Activated CD4-positive, alpha-beta T cell treated with anti-CD3 and anti-CD28 coated beads, Interleukin-10, Interleukin-2, amounts not matched to agents 100 ng/mL and 50 ng/mL, durations not matched to agents 16 hours and 8 hours (primary cell): ENCODE data around the gene PFDN2.
A peak's percentile ranks its signal among the peaks of the same experiment; 100 is the strongest.
"Not testable (repeated sequence)": the region's sequence is repeated elsewhere in the genome, so short reads cannot be mapped to it uniquely, and the experiment has no call there.

ENCODE experiments used
- DNase-seq: peaks from one replicate; pipeline ENCODE4 v3.0.0-alpha.2; 2020

Gene PFDN2

GRCh38 chr1:161079436-161080110, 38.3 kb downstream of the PFDN2 start:
- DNase-seq, result no peak

- DNase-seq, result no peak
These were observed 40.4 kb downstream of the PFDN2 start for GRCh38 chr1:161077426-161077825.

DNA sequence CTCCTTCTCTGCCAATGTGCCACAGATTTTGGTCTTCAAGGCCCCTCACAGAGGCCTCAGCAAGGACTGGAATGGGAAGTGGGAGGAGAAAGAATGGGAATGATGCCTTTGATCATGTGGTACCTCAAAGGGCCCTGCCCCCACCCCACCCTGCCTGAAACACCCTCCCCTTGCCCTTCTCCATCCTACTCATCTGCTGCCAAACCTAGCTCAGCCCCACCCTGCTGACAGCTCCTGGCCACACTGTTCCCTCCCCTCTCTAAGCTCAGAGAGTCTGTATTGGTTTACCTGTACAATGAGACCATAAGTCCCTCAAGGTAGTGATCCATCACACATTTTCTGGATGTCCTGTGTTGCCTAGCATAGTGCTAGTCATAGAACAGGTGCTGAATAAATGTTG, 41.4 kb downstream of the PFDN2 start:
- DNase-seq, result no peak

- no peak for DNase-seq
These were observed 43.0 kb downstream of the PFDN2 start for GRCh38 chr1:161074676-161075368.

- DNase-seq, result no peak
These were observed 44.2 kb downstream of the PFDN2 start for GRCh38 chr1:161073474-161074121.

GRCh38 chr1:161072751-161073449, 44.9 kb downstream of the PFDN2 start:
- DNase-seq, result no peak

- DNase-seq, result peak; percentile 58
These were observed 45.9 kb downstream of the PFDN2 start for GRCh38 chr1:161071886-161072371.

DNA sequence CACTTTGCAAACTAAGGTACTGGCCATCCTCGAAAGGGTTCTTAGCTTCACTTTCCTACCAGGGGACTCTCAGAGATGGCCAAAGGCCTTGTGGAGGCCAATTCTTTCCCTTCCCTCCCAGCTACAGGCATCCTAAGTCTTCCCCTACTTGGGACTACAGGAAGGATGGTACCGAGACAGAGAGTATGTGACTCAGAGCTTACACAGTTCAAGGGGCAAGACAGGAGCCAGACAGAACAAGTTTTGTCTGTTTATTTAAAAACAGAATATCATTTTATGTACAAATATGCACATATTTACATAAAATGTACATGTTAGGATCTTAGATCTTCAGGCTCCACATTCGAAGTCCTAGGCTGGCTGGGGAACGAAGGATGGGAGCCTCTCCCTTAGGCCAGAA, 47.1 kb downstream of the PFDN2 start:
- no peak for DNase-seq

- peak; percentile 98 for DNase-seq
These were observed 48.0 kb downstream of the PFDN2 start, which contains the start of gene ARHGAP30 for GRCh38 chr1:161069731-161070270. ARHGAP30 (minus strand) TSS chr1:161069891; CDS start chr1:161069624, 267 bp downstream.

- DNase-seq, result peak; percentile 24
These were observed 48.6 kb downstream of the PFDN2 start for GRCh38 chr1:161069241-161069640.

- DNase-seq, result peak; percentile 91
These were observed 49.3 kb downstream of the PFDN2 start for GRCh38 chr1:161068306-161069234.

DNA sequence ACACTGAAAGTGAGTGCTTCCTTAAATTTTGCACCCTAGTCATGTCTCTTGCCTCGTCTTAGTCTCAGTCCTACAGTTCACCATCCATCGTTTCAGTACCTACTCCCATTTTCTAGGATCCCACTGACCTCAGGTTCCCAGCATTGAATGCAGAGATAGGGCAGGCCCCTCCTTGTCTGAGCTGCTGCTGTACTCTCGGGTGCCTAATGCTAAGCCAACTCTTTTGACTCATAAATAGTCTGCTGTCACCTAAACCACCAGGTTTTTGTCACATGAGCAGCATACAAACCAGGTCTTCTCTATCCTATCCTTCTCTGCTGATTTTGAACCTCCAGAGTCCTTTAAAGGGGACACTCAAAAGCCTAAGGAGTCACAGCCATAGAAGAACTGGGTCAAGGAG, 51.1 kb downstream of the PFDN2 start:
- DNase-seq, result peak; percentile 55

DNA sequence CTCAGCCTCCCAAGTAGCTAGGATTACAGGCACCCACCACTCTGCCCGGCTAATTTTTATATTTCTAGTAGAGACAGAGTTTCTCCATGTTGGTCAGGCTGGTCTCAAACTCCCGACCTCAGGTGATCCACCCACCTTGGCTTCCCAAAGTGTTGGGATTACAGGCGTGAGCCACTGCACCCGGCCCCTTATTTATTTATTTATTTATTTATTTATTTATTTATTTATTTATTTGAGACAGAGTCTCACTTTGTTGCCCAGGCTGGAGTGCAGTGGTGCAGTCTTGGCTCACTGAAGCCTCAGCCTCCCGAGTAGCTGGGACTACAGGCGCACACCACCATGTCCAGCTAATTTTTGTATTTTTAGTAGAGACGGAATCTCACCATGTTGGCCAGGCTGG, 52.2 kb downstream of the PFDN2 start:
- not testable (repeated sequence) for DNase-seq

- not testable (repeated sequence) for DNase-seq
These were observed 53.9 kb downstream of the PFDN2 start for GRCh38 chr1:161063936-161064335.

DNA sequence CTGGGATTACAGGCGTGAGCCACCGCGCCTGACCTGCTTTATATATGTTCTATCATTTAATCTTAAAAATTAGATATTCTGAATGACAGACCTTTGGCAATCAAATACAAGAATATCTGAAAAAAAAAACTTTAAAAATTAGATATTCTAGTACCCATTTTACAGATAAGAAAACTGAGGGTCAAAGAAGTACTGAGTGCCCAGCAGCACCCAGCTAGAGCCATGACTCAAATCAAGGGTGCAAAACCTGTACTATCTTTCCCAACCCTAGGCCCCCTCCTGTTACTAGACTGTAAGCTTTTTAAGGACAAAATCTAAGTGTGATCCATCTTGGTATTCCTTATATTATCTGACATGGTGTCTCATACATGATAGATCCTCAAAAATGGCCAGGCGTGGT, 56.4 kb downstream of the PFDN2 start:
- no peak for DNase-seq

GRCh38 chr1:161059293-161059692, 58.5 kb downstream of the PFDN2 start:
- DNase-seq, result no peak

GRCh38 chr1:161054805-161055204, 63.0 kb downstream of the PFDN2 start:
- DNase-seq, result no peak

DNA sequence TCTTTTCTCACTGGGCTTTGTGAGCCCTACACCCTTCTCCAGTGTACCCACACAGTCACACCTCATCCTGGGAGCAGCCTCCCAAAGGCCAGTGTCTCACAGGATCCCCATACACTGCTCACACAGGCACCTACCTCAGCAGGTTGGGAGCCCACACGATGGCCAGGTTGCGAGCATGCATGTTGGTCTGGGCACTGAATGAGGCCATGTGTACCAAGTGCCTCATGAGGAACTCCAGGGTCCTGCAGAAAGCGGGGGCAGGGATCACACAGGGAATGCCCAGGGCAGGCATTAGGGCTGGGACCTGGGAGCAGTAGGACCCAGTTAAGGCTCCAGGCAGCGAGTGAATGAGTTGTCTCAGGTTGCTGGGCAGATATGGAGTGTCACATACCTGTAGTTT, 63.6 kb downstream of the PFDN2 start:
- no peak for DNase-seq

DNA sequence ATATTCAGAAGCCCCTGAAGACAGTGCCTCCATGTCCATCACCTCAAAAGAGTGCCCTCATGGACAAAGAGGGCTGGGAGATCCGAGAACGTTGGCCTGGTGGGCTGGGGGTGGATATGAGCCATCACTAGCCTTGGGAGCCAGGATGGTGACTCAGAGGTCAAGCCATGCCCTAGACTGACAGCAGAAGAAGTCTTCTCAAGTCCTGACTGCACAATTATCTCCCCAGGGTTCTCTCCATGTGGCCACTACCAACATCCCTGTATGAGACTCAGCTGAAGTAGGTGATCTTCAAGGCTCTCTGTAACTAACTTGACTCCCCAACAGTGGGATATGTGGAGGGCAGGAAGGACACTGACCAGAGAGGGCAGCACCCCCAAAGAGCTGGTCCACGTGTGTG, 64.9 kb downstream of the PFDN2 start:
- DNase-seq, result no peak

DNA sequence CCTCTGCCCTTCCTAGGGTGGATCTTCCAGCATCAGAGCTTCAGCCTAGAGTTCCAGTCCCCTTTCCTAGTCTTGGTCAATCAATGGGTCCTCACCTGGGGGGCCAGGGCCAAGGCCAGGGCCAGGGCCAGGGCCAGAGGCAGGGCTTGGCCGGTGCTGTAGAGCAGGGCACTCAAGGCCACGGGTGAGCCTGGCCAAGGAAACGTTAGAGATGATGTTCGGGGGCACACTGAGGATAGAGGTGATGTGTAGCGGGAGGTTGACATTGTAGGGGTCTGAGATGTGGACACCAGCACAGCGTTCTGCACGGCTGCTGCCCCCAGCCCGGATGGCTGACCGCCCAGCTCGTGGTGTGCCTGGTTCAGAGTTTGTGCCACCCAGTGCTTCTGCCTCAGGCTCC, 66.6 kb downstream of the PFDN2 start:
- no peak for DNase-seq
